Suppressor macrophage treated with lipopolysaccharide for 4 hours (primary cell): Measurements from ENCODE around the gene SLC25A1.

Experiments
- DNase-seq: peaks from one replicate; pipeline ENCODE4 v3.0.0-alpha.2; 2020

Gene SLC25A1

GRCh38 chr22:19178657-19179496 is at the start of gene SLC25A1:
TSS of gene SLC25A1 (minus strand) at chr22:19178736. CDS start at chr22:19178673, 63 bp downstream.
- DNase-seq = peak; percentile 96

GRCh38 chr22:19228179-19228578 is 49.6 kb upstream of the SLC25A1 start:
- DNase-seq = no peak

GRCh38 chr22:19226428-19226827 is 47.9 kb upstream of the SLC25A1 start:
- no peak for DNase-seq

- DNase-seq = no peak
These were observed 47.0 kb upstream of the SLC25A1 start for GRCh38 chr22:19225560-19225959.

DNA sequence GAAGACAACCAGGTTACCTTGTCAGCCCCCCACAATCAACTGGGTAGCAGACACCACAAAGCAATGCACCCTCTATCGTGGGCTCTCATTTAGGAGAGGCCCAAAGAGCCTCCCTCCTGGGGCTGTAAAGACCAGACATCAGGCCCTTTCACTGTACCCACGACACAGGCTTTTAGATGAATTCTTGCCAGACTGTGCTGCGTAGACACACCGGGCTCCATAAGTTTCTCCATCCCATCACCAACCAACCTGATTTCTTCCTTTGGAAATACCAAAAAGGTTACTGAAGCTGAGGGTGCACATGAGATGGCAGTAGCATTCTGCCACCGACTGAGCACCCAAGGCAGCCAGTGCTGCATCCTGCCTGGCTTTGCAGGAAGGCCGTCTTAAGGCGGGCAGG is 46.4 kb upstream of the SLC25A1 start:
- no peak for DNase-seq

GRCh38 chr22:19224557-19224956 is 46.0 kb upstream of the SLC25A1 start:
- no peak for DNase-seq

- no peak for DNase-seq
These were observed 45.1 kb upstream of the SLC25A1 start for GRCh38 chr22:19223617-19224016.

GRCh38 chr22:19223110-19223509 is 44.6 kb upstream of the SLC25A1 start:
- no peak for DNase-seq

- DNase-seq = no peak
These were observed 43.9 kb upstream of the SLC25A1 start for GRCh38 chr22:19222242-19223005.

DNA sequence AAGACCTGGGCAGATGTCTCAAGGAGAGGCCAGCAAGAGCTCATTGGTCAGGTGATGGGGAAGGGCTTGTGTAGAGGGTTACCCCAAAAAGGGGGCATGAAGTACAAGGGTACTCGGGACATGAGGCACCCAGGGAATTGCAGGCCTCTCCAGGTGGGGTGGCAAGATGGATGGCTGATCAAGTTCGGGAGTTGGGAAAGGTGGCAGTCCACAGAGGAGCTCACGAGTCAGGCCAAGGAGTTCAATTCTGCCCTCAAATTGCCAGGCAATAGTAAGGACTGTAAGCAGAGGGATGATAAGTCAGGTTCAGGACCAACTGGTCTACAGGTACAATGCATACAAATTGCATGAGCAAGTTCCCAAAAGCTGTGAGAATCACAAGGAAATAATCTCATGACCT is 42.3 kb upstream of the SLC25A1 start:
- no peak for DNase-seq

GRCh38 chr22:19218541-19219233 is 40.2 kb upstream of the SLC25A1 start:
- DNase-seq = no peak

- no peak for DNase-seq
These were observed 38.0 kb upstream of the SLC25A1 start for GRCh38 chr22:19216579-19216978.

GRCh38 chr22:19215360-19215759 is 36.8 kb upstream of the SLC25A1 start:
- no peak for DNase-seq

GRCh38 chr22:19214078-19214473 is 35.5 kb upstream of the SLC25A1 start:
- no peak for DNase-seq

DNA sequence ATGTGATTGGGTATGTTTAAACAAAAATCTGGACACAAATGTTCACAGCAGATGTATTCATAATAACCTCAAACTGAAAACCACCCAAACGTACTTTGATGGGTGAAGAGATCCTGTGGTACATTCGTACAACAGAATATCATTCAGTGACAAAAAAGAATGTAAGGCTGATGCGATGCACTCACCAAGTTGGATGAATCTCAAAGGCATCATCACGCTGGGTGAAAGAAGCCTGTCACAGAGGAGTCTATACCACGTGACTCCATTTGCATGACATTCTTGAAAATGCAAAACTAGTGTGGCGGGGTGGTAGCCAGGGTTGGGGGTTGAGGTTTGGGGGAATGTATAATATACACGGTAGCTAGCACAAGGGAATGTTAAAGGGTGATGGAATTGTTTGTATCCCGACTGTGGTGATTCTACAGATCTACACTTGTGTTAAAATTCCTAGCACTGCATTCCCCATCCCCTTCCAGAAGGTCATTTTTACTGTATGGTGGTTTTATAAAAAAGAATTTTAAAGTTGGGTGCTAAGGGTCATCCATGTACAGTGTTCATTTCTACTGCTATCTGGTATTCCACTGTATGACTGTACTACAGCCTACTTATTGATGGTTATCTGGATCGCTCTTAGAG is 35.0 kb upstream of the SLC25A1 start:
- no peak for DNase-seq

GRCh38 chr22:19213001-19213400 is 34.5 kb upstream of the SLC25A1 start:
- DNase-seq = no peak

GRCh38 chr22:19212302-19212870 is 33.9 kb upstream of the SLC25A1 start:
- DNase-seq = no peak

GRCh38 chr22:19210188-19210587 is 31.7 kb upstream of the SLC25A1 start:
- no peak for DNase-seq

DNA sequence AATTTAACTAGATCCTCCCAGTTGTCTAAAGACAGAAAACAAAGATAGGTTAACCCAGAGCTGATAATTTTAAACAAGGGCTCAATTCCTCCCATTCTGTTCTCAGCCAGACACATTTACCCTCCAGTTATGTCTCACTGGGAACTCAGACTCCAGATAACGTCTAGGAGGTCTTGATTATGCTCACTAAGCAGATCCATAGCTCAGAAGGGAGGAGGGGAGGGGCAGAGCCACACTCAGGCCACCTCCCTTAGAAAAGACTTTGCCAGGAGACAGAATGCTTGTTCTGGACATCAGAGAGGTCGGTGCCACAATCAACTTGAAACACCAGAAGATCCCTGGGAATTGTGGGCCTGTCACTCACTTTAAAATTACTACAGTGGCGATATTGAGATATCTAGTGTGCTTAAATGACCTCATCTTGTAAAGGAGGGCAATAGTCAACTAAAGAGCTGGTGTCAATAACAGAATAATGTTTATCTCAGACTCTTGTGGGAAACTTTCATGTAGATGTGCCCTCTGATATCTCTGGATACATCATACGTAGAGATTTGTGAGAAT is 29.8 kb upstream of the SLC25A1 start:
- DNase-seq = no peak

DNA sequence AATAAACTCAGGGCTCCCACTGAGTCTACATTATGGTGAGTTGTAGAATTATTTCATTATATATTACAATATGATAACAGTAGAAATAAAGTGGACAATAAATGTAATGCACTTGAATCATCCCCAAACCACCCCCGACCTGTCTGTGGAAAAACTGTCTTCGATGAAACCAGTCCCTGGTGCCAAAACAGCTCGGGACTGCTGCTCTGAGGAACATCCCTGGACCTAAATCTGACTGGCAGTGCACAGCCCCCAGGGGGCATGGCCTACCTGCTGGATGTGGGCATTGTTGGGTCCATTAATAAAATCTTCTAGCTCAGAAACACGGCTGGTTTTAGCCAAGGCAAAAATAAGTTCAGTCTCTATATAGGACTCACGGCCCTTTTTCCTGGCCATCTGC is 29.3 kb upstream of the SLC25A1 start:
- DNase-seq = no peak

DNA sequence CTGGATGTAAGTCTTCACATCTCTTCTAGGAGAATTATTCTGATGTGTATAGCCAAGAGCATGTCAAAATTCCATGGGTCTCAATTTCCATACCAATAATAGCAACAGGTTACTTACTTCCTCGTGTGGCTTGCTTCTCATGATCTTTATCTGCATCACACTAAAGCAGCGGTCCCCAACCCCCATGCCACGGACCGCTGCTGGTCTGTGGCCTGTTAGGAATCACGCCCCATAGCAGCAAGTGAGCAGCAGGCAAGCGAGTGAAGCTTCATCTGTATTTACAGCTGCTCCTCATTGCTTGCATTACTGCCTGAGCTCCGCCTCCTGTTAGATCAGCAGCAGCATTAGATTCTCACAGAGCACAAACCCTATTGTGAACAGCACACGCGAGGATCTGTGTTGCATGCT is 28.9 kb upstream of the SLC25A1 start:
- DNase-seq = no peak

GRCh38 chr22:19206287-19206686 is 27.8 kb upstream of the SLC25A1 start:
- DNase-seq = no peak
